ENCODE measurements around the gene PLCB1. TPM values are rescaled to one million over a fixed set of nuclear protein-coding genes. Genes with fewer than 3 reads are reported as not detected.

Gene PLCB1
- total and polyA plus RNA-seq, 2 of the 4 experiments (the other 2 are of a cell fraction), result 5.6 to 16.1 TPM

GRCh38 chr20:8757146-8757545 lies 625.1 kb downstream of the PLCB1 start:
- Histone ChIP-seq H2AK9ac (replicated peaks; ENCODE audit: low read depth, low read length, poor library complexity) (no peak overlapping the region), H3K9me3 (ENCODE audit: control insufficient read depth, insufficient read depth, low read length) (no peaks in the 10 kb centered on the region), H2BK5ac (ENCODE audit: low read depth, low read length, poor library complexity, severe bottlenecking) (peak overlapping the region; percentile 59), H3K36me3 (ENCODE audit: control insufficient read depth, insufficient read depth, low read length) (no peaks in the 10 kb centered on the region), H4K5ac (ENCODE audit: low read depth, low read length) (no peak overlapping the region), H4K91ac (ENCODE audit: insufficient read depth, low read depth, low read length) (peak overlapping the region; percentile 83), H3K4me2 (ENCODE audit: low read depth, low read length) (peak overlapping the region; percentile 3; the same call in 1 of the 2 replicates), H2AK5ac (ENCODE audit: low read depth, low read length) (peak overlapping the region; percentile 80), H2BK15ac (ENCODE audit: low read depth, low read length) (peak overlapping the region; percentile 71; the same call in 1 of the 3 replicates), H2BK20ac (ENCODE audit: low read depth, low read length) (peak overlapping the region; percentile 58; the same call in 1 of the 2 replicates), H2AFZ (replicated peaks; ENCODE audit: low read length, poor library complexity) (no peak overlapping the region), H3K56ac (ENCODE audit: extremely low read depth, insufficient read depth, low read length) (no peak overlapping the region), H3K9me1 (ENCODE audit: insufficient read depth, low read length) (peaks cover 5% of the 10 kb centered on the region; the same call in 1 of the 2 replicates), H3K79me1 (ENCODE audit: low read depth in 1 of 2, low read length in 2 of 2) (no peaks in the 10 kb centered on the region), H3K18ac (ENCODE audit: low read depth, low read length) (peak overlapping the region; percentile 5; the same call in 1 of the 2 replicates), H3K27ac (ENCODE audit: insufficient read depth, low read length) (peak overlapping the region; percentile 35), H3K4me3 (ENCODE audit: insufficient read depth, low read depth, low read length) (no peak overlapping the region), H2BK120ac (ENCODE audit: low read depth, low read length) (peak overlapping the region; percentile 75), H3K9ac (ENCODE audit: low read depth, low read length) (no peak overlapping the region), H3K4me1 (ENCODE audit: control insufficient read depth, insufficient read depth, low read length) (peaks cover 11% of the 10 kb centered on the region), H3K14ac (replicated peaks; ENCODE audit: low read depth, low read length) (peak overlapping the region; percentile 65), H3K27me3 (ENCODE audit: control insufficient read depth, insufficient read depth, low read length) (no peaks in the 10 kb centered on the region), H4K8ac (ENCODE audit: low read depth in 2 of 2, low read length in 2 of 2) (peak overlapping the region in 1 of 2 experiments; percentile 58; a peak in 2 of 4 replicates), H3K4ac (ENCODE audit: low read depth, low read length) (peak overlapping the region; percentile 87), H3K23ac (ENCODE audit: low read depth, low read length) (peak overlapping the region; percentile 62; the same call in 1 of the 2 replicates), H4K20me1 (ENCODE audit: insufficient read depth, low read length) (no peaks in the 10 kb centered on the region)
- DNase-seq (peak; percentile 85), ATAC-seq (ENCODE audit: low read depth) (peak; percentile 40)
- no TSS peak for BruUV-seq (replicated peaks)
- TF ChIP-seq BHLHE40 (IDR thresholded peaks at IDR 0.05; ENCODE audit: low read depth, low read length), result 0 out of 2 replicates have a peak, but pooled peaks have one; percentile 34
- TF ChIP-seq SMC3 (IDR thresholded peaks at IDR 0.05; ENCODE audit: low read depth, low read length), result no peak
- TF ChIP-seq FOS (IDR thresholded peaks at IDR 0.05; ENCODE audit: low read depth, low read length), result 0 out of 2 replicates have a peak, but pooled peaks have one; percentile 3
- TF ChIP-seq CEBPB (IDR thresholded peaks at IDR 0.05; ENCODE audit: low read depth, low read length), result peak; percentile 30; the same call in 1 of the 2 replicates
- 0% methylated on average over 1 of the region's 4 CpGs; no CpG with 5 or more reads in 1 of the 2 experiments for WGBS, 2 experiments (ENCODE audit: extremely low coverage in 2 of 2, insufficient read length in 1 of 2)
- ChIA-PET POLR2A (ENCODE audit: unreplicated experiment) (no interaction called here), CTCF (interaction anchor here (0.7 to 1.8 kb wide), 3 partner anchors 311 to 830 kb away, joined by 4 to 9 read pairs (median 5); partner anchors contain the start of gene PLCB4)
- dilution Hi-C loops (cut with HindIII; ENCODE audit: low sequenced_read_pairs, unreplicated experiment) (loop anchor here (25.0 kb wide), 1 partner anchor 605 kb away; no protein-coding TSS in a partner anchor), in situ Hi-C loops (cut with MboI; ENCODE audit: low sequenced_read_pairs) (loop anchor here (10.0 kb wide), 1 partner anchor 848 kb away; no protein-coding TSS in a partner anchor), intact Hi-C loops (cut with micrococcal nuclease) (loop anchor here (5.0 kb wide), 3 partner anchors 95 to 855 kb away; partner anchors contain the start of gene PLCB4)
